ENCODE data around the gene MPV17L2. TPM values are rescaled to one million over a fixed set of nuclear protein-coding genes. Genes with fewer than 3 reads are reported as not detected.
"Not testable (repeated sequence)": the region's sequence is repeated elsewhere in the genome, so short reads cannot be mapped to it uniquely, and the experiment has no call there.

The MPV17L2 gene
- total RNA-seq, 4 donors from 2014 or later: 11.1 to 19.0 (median 15.5) TPM

DNA sequence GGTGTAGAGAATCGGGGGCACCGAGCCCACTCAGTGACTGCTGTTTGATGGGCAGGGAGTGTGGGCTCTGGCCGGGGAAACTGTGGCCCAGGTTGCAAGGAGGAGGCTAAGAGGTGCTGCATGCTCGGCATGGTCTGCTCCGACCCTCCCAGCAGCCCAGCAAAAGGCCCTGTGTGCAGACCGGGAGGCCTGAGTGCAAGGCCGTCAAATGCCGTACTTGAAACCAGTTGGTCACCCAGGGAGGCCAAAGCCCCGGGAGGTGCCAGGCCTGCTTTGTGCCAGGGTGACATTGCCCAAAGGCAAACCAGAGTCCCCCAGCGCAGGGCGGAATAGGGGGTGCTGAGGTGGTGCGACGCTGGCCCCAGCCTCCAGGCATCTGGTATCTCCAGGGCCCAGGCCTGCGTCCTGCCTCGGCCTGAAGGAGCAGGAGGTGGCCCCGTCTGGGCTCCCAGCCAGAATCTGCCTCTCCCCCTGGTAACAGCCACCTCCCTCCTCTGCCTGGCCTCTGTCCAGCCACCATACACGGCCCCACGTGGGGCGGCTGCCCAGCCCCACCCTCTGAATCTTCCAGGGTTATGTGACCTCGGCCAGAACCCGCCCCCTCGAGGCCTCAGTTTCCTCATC, 36.1 kb upstream of the MPV17L2 start:
- DNase-seq (ENCODE audit: low spot score in 2 of 2): peak; percentile 55 to 74
- 26 to 33% methylated on average over 14 to 20 of the region's 22 CpGs for WGBS, 2 donors
- TF ChIP-seq CTCF (IDR thresholded peaks at IDR 0.05) (no peak), EP300 (IDR thresholded peaks at IDR 0.05) (peak in 1 of 2 donors; percentile 20), POLR2A (IDR thresholded peaks at IDR 0.05) (peak in 1 of 2 donors; percentile 27)
- H3K4me3 ChIP-seq: no peak overlapping the region
- H3K27me3 ChIP-seq: no peaks in the 10 kb centered on the region
- H3K9me3 ChIP-seq: no peaks in the 10 kb centered on the region
- peaks cover 0 to 63% (median 43%) of the 10 kb centered on the region in 4 donors for H3K4me1 ChIP-seq
- peak overlapping the region; percentile 56 to 90 (median 74) for H3K27ac ChIP-seq
- peaks cover 0 to 18% (median 0%) of the 10 kb centered on the region in 3 donors for H3K36me3 ChIP-seq

GRCh38 chr19:18157465-18158063, 35.5 kb upstream of the MPV17L2 start:
- 19 to 29% methylated on average over 18 of the region's 18 CpGs for WGBS, 2 donors
- peak in 1 of 2 donors; percentile 2 for TF ChIP-seq EP300 (IDR thresholded peaks at IDR 0.05)
- TF ChIP-seq CTCF (IDR thresholded peaks at IDR 0.05): no peak
- Histone ChIP-seq H3K4me1 (peaks cover 0 to 63% (median 40%) of the 10 kb centered on the region in 4 donors), H3K9me3 (no peaks in the 10 kb centered on the region), H3K4me3 (no peak overlapping the region), H3K27ac (peak overlapping the region; percentile 56 to 90 (median 74)), H3K36me3 (peaks cover 0 to 24% (median 0%) of the 10 kb centered on the region in 3 donors), H3K27me3 (no peaks in the 10 kb centered on the region)
- DNase-seq (ENCODE audit: low spot score in 2 of 2): no peak

GRCh38 chr19:18158467-18158866, 34.6 kb upstream of the MPV17L2 start:
- Histone ChIP-seq H3K4me1 (peaks cover 0 to 63% (median 40%) of the 10 kb centered on the region in 4 donors), H3K36me3 (peaks cover 0 to 34% (median 0%) of the 10 kb centered on the region in 3 donors), H3K27me3 (no peaks in the 10 kb centered on the region), H3K9me3 (no peaks in the 10 kb centered on the region), H3K4me3 (no peak overlapping the region), H3K27ac (peak overlapping the region in 2 of 4 donors; percentile 86 to 90)
- no peak for TF ChIP-seq EP300 (IDR thresholded peaks at IDR 0.05)
- no peak for TF ChIP-seq CTCF (IDR thresholded peaks at IDR 0.05)
- no peak for TF ChIP-seq POLR2A (IDR thresholded peaks at IDR 0.05)
- 70 to 76% methylated on average over 4 of the region's 4 CpGs for WGBS, 2 donors
- DNase-seq (ENCODE audit: low spot score in 2 of 2): no peak

DNA sequence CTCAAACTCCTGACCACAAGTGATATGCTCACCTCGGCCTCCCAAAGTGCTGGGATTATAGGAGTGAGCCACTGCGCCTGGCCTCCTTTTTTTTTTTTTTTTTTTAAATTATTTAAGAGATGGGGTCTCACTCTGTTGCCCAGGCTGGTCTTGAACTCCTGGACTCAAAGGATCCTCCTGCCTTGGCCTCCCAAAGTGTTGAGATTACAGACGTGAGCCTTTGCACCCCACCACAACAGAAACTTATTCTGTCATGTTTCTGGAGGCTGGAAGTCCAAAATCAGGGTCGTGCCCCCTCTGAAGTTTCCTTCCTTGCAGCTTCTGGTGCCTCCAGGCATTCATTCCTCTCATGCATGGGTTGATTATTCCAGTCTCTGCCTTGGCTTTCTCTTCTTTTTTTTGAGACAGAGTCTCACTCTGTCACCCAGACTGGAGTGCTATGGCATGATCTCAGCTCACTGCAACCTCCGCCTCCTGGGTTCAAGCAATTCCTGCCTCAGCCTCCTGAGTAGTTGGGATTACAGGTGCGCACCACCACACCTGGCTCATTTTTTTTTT, 33.9 kb upstream of the MPV17L2 start:
- H3K9me3 ChIP-seq; H3K27ac ChIP-seq; H3K27me3 ChIP-seq; DNase-seq (ENCODE audit: low spot score in 2 of 2); H3K4me3 ChIP-seq: not testable (repeated sequence)
- WGBS, 2 donors: 78 to 80% methylated on average over 6 of the region's 6 CpGs
- Histone ChIP-seq H3K36me3 (peaks cover 0 to 40% (median 0%) of the 10 kb centered on the region in 3 donors), H3K4me1 (peaks cover 0 to 56% (median 34%) of the 10 kb centered on the region in 4 donors)

DNA sequence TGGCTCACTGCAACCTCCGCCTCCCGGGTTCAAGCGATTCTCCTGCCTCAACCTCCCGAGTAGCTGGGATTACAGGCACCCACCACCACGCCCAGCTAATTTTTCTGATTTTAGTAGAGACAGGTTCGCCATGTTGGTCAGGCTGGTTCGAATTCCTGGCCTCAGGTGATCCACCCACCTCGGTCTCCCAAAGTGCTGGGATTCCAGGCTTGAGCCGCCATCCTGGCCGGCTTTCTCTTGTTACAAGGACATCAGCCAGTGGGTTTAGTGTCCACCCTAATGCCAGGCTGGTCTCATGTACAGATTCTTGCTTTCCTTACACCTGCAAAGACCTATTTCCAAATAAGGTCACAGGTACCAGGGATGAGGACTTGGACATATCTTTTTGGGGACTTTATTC, 33.2 kb upstream of the MPV17L2 start:
- Histone ChIP-seq H3K9me3 (no peaks in the 10 kb centered on the region), H3K4me3 (no peak overlapping the region), H3K4me1 (peaks cover 0 to 50% (median 28%) of the 10 kb centered on the region in 4 donors)

More for the DNA sequence above, 33.2 kb upstream of the MPV17L2 start:
- Histone ChIP-seq H3K27ac (peak overlapping the region in 2 of 4 donors; percentile 83 to 91), H3K27me3 (no peaks in the 10 kb centered on the region), H3K36me3 (peaks cover 0 to 47% (median 0%) of the 10 kb centered on the region in 3 donors)
- TF ChIP-seq CTCF (IDR thresholded peaks at IDR 0.05): no peak
- no peak for DNase-seq (ENCODE audit: low spot score in 2 of 2)
- WGBS, 2 donors: 91 to 94% methylated on average over 10 of the region's 10 CpGs

Measured in tibial nerve (tissue), 4 donors.